HG03432 (cell line): ENCODE measurements around the gene ULBP2.
A peak's percentile ranks its signal among the peaks of the same experiment; 100 is the strongest.
"Not testable (repeated sequence)": the region's sequence is repeated elsewhere in the genome, so short reads cannot be mapped to it uniquely, and the experiment has no call there.

Source experiments
- ATAC-seq: cut with Tn5 transposase; IDR thresholded peaks from one replicate; pipeline ENCODE4 v1.9.1; 2021; ENCODE audit warnings: mild to moderate bottlenecking, moderate library complexity; ENCODE audit not compliant: unreplicated experiment

ULBP2 gene

GRCh38 chr6:149925974-149926777 lies 15.6 kb upstream of the ULBP2 start:
- peak; percentile 55 for ATAC-seq

GRCh38 chr6:149927025-149927424 lies 14.8 kb upstream of the ULBP2 start:
- not testable (repeated sequence) for ATAC-seq

- no peak for ATAC-seq
Measured at GRCh38 chr6:149929422-149929821, 12.4 kb upstream of the ULBP2 start.

- ATAC-seq, result no peak
Measured at GRCh38 chr6:149931501-149931900, 10.3 kb upstream of the ULBP2 start.

- ATAC-seq, result no peak
Measured at GRCh38 chr6:149933036-149933435, 8.8 kb upstream of the ULBP2 start.

- ATAC-seq, result no peak
Measured at GRCh38 chr6:149933461-149933860, 8.4 kb upstream of the ULBP2 start.

GRCh38 chr6:149934249-149935156 lies 7.3 kb upstream of the ULBP2 start:
- no peak for ATAC-seq

GRCh38 chr6:149935246-149935645 lies 6.6 kb upstream of the ULBP2 start:
- no peak for ATAC-seq

- no peak for ATAC-seq
Measured at GRCh38 chr6:149935668-149936067, 6.1 kb upstream of the ULBP2 start.

GRCh38 chr6:149936743-149937142 lies 5.1 kb upstream of the ULBP2 start:
- ATAC-seq, result no peak

- not testable (repeated sequence) for ATAC-seq
Measured at GRCh38 chr6:149938013-149938570, 3.7 kb upstream of the ULBP2 start.

- peak; percentile 81 for ATAC-seq
Measured at GRCh38 chr6:149938571-149939355, 3.1 kb upstream of the ULBP2 start.

GRCh38 chr6:149939356-149939648 lies 2.5 kb upstream of the ULBP2 start:
- ATAC-seq, result no peak

- no peak for ATAC-seq
Measured at GRCh38 chr6:149939909-149940671, 1.7 kb upstream of the ULBP2 start.

GRCh38 chr6:149940672-149940982 lies 1.2 kb upstream of the ULBP2 start:
- no peak for ATAC-seq

GRCh38 chr6:149942461-149942829 lies 631 bp downstream of the ULBP2 start:
- no peak for ATAC-seq

GRCh38 chr6:149943321-149943720 lies 1.5 kb downstream of the ULBP2 start:
- ATAC-seq, result not testable (repeated sequence)

GRCh38 chr6:149945276-149945675 lies 3.5 kb downstream of the ULBP2 start:
- ATAC-seq, result not testable (repeated sequence)

GRCh38 chr6:149946631-149947030 lies 4.8 kb downstream of the ULBP2 start:
- not testable (repeated sequence) for ATAC-seq

- ATAC-seq, result not testable (repeated sequence)
Measured at GRCh38 chr6:149947533-149947932, 5.7 kb downstream of the ULBP2 start.
